Left hindlimb (tissue), 1 donor: ENCODE results near the gene ISLR.
A peak's percentile ranks its signal among the peaks of the same experiment; 100 is the strongest.

Experiments used
- DNase-seq: peaks from one replicate; pipeline ENCODE4 v3.0.0-alpha.2; 2018

Gene ISLR

DNA sequence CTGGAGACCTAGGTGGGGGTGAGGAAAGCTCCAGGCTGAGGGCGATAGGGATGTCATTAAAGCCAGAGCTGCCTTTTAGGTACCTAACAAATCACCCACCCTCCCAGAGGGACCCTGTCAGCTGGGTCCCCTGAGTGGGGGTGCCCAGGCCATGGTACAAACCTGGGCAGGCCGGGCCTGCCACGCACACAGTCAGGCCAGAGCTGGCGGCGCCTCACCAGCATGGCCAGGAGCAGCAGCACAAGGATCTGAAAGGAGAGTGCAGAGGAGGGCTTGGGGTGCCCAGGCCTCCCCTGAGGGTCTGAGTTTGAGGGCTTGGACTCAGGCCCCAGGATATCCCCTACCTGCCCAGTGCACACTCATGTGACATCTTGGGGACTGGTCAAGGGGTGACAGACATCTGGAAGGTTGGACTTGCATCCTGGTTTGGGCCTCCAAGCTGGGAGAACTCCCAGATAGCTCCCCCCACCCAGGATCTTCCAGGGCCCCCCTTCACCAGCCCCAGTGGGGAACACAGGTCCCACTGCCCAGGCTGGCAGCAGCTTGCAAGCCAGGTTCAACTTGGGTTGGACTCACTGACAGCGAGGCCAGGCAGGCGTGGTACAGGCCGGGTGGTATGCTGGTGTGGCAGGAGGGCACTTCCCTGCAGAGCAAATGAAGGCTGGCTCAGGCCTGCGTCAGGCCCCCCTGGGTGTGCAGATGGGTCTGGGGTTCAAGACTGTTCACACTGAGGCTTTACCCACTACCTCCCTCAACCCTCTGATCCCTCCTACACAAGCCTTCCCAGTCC, 23.9 kb downstream of the ISLR start:
- DNase-seq: no peak

DNA sequence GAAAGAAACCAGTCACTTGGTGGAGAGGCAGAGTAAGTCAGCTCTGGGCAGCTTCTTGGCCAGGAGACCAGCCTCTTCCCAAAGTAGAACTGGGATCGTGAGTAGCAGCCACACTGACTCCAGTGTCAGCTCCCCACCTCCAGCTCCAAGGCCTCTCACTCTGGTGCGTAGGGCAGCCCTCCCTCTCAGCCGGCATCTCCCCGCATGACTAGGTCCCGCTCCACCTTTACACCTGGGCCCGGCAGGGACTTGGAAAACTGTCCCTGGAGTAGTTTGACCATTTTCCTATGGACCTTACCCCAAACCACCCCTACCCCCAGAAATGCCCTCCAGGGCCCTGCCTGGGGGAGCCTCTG, 25.8 kb downstream of the ISLR start:
- no peak for DNase-seq

DNA sequence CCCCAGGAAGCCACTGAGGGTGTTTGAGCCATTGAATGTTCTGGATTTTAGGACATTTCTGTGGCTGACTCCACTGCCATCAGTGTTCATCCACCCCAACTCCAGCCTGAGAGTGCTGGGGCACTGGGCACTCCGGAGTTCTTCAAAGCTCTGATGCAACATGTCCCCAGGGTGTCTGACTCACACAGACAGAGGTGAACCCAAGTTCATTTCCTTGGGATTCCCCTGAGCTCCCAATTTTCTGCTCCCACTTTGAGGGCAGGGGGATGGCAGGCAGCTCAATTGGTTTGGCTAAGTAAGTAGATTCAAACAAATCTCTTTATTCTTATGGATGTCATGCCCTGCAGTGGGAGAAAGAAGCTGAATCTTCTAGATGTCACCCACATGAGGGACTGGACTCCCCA, 26.9 kb downstream of the ISLR start:
- DNase-seq: no peak

DNA sequence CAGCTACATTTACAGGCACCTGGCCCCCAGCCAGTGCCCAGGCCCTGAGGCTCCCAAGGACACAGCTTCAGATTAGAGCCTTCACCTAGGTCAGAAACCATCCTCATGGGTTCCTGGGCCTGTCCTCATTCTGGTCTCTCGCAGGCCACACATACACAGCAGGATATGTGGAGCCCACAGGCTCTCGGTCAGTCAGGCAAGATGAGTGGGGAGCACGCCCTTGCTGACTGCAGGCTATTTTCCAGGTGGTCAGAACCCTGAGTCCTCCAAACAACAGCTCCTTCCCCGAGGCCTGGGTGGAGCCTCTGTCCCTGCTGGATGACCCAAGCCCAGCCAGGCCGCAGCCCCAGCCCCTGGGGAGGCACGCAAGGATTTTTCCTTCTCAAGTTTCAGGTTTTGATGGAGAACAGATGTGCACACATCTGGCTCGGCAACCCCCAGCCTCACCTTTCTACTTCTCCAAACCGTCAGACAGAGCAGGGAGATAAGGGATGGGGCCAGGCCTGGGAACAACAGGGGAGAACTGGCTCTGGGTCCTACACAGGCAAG, 27.4 kb downstream of the ISLR start:
- DNase-seq: peak; percentile 73

DNA sequence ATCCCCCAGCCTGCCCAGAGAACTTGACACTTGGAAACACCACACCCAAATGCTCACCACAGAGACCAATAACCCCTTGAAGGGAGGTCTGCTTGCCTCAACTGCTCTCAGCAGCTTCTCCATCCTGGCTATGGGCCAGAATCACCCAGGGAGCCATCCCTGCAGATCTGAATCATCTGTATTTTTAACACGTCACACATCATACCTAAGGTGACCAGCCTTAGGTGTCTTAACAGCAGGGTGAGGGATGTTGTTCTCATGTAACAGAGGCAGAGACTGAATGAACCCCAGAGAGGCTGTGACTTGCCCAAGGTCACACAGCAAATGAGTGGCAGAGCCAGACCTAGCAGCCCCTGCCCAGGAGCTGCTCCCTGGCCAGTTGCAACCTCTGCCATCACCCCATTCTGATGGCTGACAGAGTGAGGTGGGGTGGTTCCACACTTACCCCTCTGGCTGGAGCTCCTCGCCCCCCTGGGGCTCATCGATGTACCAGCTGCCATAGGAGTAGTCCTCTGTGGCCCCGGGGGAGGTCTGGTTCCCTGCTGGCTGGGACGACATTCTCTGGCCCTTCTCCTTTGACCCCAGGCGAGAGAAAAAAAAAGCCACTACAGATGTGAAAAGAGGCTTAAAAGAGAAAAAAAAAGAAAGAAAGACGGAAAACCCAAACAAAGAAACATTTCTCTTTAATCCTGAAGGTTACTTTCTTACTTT, 28.4 kb downstream of the ISLR start:
- no peak for DNase-seq

DNA sequence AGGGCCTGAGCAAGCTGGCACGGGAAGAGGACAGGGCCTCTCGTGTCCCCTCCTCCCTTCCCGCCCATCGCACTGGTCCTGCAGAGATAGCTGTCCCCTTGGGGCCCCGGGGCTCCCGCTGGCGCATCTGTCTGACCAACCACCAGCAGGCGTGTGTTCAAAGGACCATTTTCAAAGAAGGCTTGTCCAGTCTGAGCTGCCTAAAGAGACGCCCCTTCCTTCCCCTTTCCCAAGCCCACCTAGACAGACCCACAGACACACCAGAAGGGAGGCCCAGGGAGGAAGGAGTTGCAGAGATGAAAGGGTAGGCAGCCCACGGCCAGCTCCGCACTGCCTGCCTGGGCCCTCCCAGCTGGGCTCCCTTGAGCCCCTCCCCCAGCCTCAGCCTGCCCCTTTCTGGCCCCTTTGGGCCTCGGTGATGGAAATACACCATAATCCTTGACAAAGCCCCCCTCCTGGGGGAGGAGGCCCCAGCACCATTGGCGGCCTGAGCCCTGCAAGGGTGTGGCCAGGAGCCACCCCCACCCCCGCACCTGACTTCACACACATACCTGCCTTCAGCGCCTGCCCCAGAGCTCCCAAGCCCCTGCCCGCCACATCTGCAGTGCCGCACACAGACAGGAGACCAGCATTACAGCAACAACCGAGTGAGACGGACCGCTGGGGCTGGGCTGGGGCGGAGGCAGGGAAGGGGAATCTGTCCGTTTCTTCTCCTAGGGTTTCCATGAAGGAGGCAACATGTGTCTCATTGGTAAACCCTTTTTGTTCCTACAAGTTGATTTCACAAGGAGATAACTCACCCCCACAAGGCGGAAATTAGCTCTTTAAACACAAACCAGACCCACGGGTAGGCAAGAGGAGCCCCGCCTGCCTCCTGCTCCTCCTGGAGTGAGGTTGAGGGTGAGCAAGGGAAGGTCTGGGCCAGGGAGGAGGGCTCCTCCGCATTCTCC, 29.2 kb downstream of the ISLR start, which contains the start of gene STRA6:
Gene STRA6 (minus strand): TSS at position 336 of the 950 bp plus-strand sequence. CDS start 520 bp downstream, outside the sequence.
- no peak for DNase-seq

DNA sequence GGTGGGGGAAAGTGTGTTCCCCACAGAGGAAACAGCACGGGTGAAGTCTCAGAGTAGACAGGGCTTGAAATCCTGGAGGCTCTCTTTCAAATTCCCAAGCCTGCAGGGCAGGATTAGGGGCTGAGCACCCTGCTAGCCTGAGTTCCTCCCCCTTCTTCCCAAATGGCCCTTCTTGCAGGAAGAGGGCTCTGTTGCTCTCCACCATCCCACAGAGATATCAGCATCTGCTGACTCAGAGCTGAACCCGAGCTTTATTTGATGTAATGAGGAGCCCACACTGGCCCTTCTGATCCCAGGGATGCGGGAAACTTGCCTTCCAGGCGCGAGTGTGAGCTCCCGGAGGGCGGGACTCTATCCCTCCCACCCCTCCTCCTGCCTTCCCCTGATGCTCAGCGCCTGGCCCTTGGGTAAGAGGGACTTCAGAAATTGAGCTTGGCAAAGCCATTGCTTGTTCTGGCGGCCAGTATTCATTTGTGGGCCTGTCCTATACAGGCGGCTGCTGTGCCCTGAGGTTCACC, 30.5 kb downstream of the ISLR start:
- peak; percentile 73 for DNase-seq

DNA sequence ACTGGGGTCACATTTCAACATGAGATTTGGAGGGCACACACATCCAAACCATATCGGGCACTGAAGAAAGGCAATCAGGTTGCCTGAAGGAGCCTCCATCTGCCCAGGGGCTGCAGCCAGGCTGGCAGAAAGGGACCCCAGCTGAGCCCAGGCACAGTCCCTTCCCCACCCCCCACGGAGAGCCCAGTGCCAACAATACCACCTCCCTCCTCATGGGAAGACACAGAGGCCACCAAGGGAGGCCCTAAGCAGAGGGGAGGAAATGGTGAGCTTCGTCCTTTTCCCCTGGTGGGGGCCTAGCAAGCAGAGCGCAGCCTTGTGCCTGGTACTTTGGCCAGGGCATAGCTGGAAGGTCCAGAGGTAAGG, 32.1 kb downstream of the ISLR start:
- DNase-seq: no peak

DNA sequence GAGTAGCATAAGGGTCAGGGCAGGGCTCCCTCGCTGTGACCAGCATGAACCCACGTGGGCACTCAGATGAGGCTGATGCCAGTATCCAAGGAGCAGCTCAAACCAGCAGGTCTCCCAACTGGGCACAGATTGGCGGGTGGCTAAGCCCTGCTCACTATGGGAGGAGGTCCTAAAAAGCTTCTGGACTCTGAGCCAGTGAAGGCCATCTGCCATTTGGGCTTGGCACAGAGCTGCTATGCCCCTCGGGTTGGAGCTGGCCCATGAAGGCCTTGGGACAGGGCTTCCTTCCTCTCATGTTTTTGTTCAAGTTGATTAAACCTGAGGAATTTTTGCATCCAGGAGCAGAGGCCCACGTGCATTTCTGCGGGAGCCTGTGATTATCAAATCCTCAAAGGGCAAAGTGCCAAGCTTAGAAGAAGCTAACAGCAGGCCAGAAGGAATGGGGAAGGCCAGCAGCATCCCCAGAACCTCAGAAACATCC, 33.3 kb downstream of the ISLR start:
- no peak for DNase-seq

DNA sequence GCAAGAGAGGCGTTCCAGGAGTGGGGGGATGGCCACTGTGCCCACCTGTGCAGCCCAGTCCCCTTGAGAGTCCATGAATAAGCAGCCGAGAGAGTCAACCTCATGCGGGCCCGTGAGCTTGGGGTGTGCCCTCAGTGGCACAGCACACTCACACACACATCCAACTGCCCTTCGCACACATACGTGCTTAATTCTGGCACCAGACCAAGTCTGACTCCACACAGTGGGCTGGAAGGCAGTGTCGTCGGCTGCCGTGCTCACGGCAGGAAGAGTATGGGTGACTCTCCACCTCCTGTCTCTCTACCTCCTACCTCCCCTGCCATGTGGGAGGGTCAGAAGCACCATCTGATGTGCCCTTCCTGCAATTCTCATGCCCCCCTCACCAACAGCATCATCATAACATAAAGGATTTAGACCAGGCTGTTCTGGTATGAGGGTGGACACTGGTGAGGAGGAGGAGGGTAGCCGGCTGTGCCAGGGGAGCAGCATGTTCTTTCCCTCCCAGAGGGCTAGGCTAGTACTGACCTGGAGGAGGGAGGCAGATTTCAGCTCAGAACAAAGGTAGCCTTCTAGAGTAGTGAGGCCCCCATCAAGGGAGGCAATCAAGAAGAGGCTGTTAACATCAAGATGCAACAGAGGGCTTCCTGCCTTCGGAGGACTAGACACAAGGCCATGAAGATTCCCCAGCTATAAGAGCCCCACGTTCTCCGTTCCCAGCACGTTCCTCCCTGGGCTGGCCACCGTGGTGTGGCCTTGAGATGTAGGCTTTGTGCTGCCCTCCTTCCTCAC, 34.3 kb downstream of the ISLR start:
- no peak for DNase-seq

DNA sequence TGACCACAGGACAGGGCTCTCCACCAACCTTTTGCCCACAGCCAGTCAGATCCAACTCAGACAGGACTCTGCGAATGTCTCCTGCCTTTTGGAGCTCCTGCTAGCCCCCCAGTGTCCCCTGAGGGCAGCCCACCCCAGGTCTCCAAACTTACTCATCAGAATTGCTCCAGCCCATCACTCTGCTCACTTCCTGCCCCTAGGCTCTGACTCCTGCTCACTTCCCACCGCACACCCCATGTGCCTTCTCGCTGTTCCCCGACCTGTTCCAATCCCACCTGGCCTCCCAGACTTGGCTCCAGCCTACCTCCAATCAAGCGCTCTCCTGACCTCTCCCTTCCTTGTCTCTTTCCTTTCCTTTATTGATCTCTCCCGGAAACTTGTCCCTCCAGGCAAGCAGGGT, 35.0 kb downstream of the ISLR start:
- no peak for DNase-seq

DNA sequence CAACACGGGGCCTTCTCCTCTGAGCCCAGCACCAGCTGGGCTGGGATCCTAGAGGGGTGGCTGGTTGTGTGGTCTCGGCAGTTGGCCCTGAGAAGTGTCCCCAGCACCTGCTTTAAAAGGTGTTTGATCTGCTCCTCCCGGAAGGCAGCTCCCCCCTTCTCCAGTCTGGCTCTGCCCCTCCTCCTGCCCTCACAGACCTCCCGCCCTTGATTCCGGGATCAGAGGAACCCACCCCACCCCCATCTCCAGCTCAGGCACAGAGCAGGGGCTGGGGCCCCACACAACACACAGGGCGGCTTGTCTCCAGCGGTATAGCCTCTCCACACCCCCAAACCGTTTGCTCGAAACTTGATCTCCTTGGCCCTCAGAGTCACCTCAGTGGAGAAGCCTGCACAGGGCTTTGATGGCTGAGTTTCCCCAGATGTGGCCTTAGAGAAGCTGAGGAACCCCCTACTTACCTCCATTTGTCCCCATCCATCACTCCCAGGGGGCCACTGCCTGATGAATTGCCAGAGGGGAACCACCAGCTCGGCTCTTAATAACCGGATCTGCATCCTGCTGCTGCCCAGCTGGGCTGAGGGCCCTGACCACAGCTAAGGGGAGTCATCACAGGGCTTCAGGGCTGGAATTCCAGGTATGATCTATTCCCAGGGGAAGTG, 35.5 kb downstream of the ISLR start:
- peak; percentile 73 for DNase-seq

DNA sequence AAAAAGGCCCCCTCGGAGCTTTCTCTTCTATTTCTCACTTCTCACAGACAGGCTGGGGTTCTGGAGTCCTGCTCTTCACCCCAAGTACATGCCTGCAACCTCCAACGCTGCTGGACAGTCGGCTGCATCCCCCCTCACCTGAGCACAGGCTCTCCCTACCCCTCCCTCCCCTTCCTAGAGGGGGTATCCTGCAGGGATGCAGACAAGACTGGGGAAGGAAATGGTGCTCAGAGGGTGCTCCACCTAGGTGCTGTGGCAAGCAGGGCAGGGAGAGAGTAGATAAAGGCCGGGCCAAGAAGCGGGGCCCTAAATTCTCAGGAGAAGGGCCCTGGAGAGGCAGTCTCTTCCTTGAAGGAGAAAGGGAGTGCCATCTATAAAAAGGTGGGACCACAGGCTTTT, 36.0 kb downstream of the ISLR start:
- DNase-seq: no peak

DNA sequence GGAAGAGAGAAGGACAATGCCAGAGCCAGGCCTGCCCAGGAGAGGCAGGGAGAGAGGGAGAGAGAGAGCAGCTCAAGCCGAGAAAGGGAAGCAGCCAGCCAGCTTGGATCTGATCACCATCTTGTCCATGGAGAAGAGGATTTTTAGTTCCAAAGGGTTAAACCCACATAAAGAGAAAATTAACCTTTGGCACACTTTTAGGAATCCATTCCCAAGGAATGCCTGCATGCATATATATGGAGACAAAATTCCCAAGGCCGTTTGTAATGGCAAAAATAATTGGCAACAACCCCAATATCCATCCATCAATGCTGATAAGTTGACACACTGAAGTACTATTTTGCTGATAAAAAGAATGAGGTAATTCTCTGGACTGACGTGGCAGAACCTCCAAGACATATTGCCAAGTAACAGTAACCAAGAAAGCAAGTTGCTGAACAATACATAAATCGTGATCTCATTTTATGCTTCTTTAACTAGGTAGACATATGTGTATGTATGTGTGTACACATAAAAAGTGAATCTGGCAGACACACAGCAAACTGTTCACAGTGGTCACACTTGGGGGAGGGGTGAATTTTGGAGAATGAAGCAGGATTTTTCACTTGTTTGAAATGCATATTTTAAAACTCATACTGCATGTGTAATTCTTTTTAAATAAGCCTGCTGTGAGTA, 36.6 kb downstream of the ISLR start:
- no peak for DNase-seq

DNA sequence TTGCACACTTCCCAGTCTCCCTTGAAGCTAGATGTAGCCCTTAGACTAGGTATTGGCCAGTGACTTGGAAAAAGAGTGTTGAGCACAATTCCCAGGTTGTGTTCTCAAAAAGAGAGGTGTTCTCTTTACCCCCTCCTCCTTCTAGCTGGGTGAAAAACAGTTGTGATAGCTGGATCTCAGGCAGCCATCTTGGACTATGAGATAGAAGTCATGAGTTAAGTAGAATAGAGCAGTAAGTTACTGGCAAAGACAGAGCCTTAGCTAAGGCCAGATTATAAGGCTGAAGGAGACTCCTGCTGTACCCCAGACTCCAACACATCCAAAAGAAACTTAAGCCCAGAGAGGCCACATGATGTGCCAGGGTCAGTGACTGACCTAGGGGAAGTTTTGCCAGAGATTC, 37.2 kb downstream of the ISLR start:
- no peak for DNase-seq

DNA sequence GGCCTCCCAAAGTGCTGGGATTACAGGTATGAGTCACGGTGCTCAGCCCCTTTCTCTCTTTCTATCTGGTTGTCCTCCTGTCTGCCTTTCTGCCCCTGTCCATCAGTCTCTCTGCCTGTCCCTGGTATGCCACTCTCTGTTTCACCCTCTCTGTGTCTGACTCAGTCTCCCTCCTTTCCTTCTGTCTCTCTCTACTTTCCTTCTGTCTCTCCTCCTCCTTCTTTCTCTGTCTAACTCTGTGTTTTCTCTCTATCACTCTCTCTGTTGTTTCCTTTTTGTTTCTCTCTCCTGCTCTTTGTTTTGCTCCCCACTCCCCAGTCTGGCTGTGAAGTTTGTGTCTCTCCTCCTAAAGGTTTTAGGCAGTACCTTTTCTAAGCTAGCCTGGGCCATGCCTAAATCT, 38.1 kb downstream of the ISLR start:
- DNase-seq: no peak

DNA sequence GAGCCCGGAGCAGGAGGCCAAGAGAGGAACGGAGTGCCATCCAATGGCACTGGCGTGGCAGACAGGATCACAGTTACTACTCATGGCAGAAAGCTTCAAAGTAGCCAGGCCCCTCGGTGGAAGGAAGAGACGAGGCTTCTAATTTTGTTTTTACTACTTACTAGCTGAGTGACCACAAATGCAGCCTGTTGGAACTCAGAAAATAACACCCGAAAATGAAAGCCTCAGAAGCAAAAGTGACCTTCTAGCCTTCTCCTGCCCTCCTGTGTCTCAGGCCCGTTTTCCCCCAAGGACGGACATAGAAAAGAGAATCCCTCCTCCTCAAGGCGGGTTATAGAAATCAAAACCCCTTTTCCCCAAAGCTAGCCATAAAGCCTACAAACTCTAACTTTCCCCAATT, 39.0 kb downstream of the ISLR start:
- DNase-seq: no peak

DNA sequence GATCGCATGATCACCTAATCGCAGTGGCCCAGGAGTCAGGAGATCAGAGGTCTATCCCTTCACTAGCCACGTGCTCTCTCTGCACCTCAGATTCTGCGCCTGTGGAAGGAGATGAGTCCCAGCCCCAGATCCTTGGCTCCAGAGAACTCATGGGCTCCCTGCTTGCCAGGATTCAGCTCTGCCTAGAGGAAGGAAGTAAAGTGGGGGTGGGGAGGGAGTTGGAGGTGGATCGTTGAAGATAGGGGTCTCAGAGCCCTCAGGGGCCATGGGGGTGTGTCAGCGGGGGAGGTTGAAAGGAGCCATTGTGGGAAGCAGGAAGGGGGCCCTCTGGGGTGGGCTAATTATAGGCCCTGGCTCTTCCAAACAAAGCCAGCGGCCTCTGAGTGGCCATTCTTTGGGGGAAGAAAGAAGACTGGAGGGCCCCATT, 40.4 kb downstream of the ISLR start:
- DNase-seq: no peak

DNA sequence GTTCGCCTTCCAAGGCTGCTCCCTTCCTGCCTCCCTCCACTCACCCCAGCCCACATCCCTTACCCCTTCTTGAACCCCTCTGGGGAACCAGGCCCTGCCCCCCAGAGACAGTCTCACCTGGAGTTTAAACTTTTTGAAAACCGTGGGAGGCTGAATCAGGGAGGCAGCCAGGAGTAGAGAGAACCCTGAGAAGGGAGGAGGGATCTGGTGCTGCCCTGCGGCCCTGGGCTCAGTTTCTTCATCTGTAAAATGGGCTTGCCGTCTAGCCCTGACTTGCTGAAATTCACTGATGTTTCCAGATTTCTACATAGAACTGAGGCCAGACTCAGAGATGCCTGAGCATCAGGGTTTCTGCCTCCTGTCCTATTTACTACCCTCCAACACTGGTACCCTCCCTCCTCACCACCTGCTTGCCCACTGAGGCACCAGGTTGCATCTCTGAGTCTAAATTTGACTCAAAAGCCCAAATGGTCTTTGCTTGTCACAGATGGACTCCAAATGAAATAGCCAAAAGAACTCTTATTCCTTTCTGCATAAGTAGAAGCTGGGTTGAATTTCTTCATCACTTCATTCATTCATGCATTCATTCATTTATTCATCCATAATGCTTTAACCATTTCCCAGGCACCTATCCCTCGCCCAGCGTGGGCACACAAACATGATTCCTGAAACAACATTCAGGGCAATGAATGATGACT, 41.0 kb downstream of the ISLR start:
- no peak for DNase-seq

DNA sequence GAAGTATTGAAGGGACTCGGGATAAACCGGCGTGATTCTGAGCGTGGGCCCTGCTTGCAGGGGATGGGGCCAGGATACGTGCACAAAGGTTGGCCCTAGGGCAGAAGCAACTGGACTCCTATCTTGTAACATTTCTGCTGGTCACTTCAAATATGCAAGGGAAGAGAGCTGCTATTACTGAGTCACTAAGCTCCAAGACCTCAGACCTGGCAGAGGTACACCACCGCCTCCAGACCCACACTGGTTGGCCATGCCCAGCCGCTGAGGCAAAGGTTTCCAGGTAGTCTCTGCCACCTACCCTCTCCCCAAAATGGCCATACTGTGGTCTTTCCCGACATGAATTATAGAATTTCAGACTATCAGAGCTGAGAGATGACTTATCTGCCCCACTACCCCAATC, 42.4 kb downstream of the ISLR start:
- no peak for DNase-seq
